HG03139 (cell line): ENCODE measurements around the gene MACC1.

Experiments used
- ATAC-seq: cut with Tn5 transposase; IDR thresholded peaks from one replicate; pipeline ENCODE4 v1.9.1; 2021; ENCODE audit not compliant: unreplicated experiment

The MACC1 gene

GRCh38 chr7:20217193-20217948 is at the start of gene MACC1:
MACC1 (minus strand) TSS chr7:20217384; CDS start chr7:20161862, 55,522 bp downstream.
- peak; percentile 49 for ATAC-seq

- no peak for ATAC-seq
These were observed 47.4 kb upstream of the MACC1 start for GRCh38 chr7:20264623-20265022.

- ATAC-seq, result no peak
These were observed 43.0 kb upstream of the MACC1 start for GRCh38 chr7:20260223-20260622.

GRCh38 chr7:20257212-20257611 is 40.0 kb upstream of the MACC1 start:
- no peak for ATAC-seq

GRCh38 chr7:20249920-20250319 is 32.7 kb upstream of the MACC1 start:
- no peak for ATAC-seq

GRCh38 chr7:20249376-20249775 is 32.2 kb upstream of the MACC1 start:
- no peak for ATAC-seq

GRCh38 chr7:20246236-20246635 is 29.1 kb upstream of the MACC1 start:
- ATAC-seq, result no peak

- no peak for ATAC-seq
These were observed 27.3 kb upstream of the MACC1 start for GRCh38 chr7:20244334-20245120.

GRCh38 chr7:20241911-20242261 is 24.7 kb upstream of the MACC1 start:
- ATAC-seq, result peak; percentile 29

GRCh38 chr7:20241194-20241910 is 24.2 kb upstream of the MACC1 start:
- ATAC-seq, result no peak

GRCh38 chr7:20240080-20240926 is 23.1 kb upstream of the MACC1 start:
- no peak for ATAC-seq

GRCh38 chr7:20238754-20239324 is 21.7 kb upstream of the MACC1 start:
- peak; percentile 86 for ATAC-seq

GRCh38 chr7:20238194-20238753 is 21.1 kb upstream of the MACC1 start:
- no peak for ATAC-seq

GRCh38 chr7:20237464-20238193 is 20.4 kb upstream of the MACC1 start:
- ATAC-seq, result no peak

- ATAC-seq, result no peak
These were observed 19.6 kb upstream of the MACC1 start for GRCh38 chr7:20236790-20237189.

- no peak for ATAC-seq
These were observed 18.9 kb upstream of the MACC1 start for GRCh38 chr7:20236043-20236442.

- ATAC-seq, result no peak
These were observed 18.1 kb upstream of the MACC1 start for GRCh38 chr7:20235288-20235687.

GRCh38 chr7:20233362-20233761 is 16.2 kb upstream of the MACC1 start:
- no peak for ATAC-seq

- ATAC-seq, result no peak
These were observed 15.7 kb upstream of the MACC1 start for GRCh38 chr7:20232848-20233247.
